Measurements from ENCODE around the gene EIF2S1.
A peak's percentile ranks its signal among the peaks of the same experiment; 100 is the strongest.
"Not testable (repeated sequence)": the region's sequence is repeated elsewhere in the genome, so short reads cannot be mapped to it uniquely, and the experiment has no call there.

The EIF2S1 gene

DNA sequence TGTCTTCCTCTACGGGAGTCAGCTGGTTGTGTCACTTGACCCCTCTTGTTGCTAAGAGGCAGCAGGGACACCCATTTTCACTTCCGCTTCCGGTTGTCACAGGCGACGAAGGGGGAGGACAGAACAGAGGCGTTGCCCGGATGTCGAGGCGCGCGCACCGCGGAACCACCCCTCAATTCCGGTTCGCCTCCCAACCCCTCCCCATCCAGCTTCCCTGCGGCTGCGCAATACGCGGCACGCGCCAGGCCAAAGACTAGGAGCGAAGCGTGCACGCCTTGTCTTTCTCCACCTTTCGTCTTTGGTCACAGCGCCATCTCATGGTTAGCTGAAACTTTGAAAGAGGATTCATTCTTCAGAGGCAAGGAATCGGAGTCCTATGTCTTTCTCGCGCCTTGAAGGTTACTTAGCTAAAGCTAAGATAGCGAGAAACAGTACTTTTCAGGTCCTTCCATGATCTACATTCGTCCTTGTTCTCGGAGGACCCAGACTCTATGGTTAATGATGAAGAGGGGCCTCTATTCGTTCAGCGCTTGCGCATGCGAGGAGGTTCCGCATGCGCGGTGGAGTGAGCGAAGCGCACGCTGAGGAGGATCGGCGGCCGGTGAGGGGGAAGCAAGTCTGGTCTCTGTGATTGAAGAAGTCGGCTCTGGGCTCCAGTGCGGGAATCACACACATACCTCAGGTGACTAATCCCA is at the start of gene EIF2S1, which contains the start of gene ATP6V1D:
TSS of gene EIF2S1 (plus strand) at position 554 of the 695 bp plus-strand sequence. CDS start 4,440 bp downstream, outside the sequence.
TSS of gene ATP6V1D (minus strand) at position 30 of the 695 bp plus-strand sequence. CDS start 106 bp downstream, outside the sequence.
- peak; percentile 61 for DNase-seq

DNA sequence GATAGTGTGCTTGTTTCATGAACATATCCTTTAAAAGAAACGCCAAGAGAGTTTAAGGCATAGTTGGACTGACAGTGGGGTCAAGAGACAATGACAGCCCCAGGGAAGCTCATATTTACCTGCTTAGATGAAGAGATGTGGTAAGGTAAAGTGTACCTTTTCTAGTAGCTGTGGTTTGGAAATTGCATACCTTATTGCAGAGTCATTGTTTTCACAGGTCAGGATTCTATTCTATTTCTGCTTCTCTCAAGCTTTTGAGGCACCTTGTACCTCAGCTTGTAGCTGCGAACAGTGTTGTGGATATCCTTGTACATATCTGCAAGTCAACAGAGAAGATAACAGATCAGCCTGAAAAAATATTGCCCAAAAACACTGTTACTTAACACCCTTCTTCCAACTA is 48.3 kb upstream of the EIF2S1 start:
- DNase-seq: no peak

DNA sequence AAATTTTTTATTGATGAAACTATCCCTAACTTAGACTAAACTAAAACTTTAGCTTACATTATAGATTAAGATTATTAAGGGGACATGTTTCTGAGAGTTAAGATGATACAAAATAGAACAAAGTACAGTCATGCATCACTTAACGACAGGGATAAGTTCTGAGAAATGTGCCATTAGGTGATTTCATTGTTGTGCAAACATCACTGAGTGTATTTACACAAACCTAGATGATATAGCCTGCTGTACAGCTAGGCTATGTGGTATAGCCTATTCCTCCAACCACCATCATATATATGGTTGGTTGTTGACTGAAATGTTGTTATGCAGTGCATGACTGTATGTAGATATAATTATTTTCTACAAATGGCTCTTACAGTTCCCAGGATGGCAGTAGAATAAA is 47.0 kb upstream of the EIF2S1 start:
- DNase-seq: no peak

DNA sequence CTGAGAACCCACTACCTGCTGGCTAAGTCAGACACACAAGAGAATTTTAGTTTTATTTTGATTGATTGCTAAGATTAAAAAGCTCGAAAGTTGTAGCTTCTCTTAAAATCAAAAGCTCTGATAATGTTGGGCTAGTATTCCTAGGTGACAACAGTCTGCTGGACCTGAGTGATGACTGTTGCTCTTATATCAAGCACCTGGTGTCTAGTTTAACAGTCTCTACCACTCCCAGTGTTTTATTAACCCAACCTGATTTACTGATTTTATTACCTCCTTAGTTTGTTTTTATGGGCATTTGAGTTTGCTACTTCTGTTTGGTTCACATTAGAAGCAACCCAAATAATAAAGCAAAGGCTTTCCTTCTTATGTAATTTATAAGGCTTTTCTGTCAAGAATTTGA is 42.3 kb upstream of the EIF2S1 start:
- no peak for DNase-seq

DNA sequence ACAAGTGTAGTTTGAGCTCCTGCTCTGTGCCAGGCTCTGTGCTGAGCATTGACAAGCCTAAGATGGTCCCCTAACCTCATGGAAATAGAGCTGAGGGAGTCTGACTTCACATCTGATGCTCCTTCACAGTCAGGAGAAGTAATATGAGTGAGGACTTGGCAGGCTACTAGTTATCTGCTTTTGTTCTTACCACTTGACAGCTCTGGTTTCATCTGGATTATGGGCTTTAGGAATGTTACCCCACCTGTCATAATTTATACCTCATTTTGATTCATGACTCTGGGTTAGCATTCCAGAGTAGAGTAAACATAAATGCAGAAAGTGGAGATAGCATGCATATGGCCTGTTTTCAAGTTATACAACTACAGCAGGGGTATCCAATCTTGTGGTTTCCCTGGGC is 41.0 kb upstream of the EIF2S1 start:
- peak; percentile 1 for DNase-seq

DNA sequence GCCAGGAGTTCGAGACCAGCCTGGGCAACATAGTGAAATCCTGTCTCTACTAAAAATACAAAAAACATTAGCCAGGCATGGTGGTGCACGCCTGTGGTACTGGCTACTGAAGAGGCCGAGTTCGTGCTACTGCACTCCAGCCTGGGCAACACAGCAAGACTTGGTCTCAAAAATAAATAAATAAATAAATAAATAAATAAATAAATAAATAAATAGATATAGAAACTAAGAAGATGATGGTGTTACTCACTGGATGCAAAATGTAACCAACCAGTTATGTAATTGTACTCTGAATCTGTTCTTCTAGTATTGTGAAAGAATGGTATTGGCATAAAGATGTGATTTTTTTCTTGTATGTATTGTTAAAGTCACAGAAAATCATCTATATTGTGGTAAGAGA is 30.5 kb upstream of the EIF2S1 start:
- DNase-seq: not testable (repeated sequence)

DNA sequence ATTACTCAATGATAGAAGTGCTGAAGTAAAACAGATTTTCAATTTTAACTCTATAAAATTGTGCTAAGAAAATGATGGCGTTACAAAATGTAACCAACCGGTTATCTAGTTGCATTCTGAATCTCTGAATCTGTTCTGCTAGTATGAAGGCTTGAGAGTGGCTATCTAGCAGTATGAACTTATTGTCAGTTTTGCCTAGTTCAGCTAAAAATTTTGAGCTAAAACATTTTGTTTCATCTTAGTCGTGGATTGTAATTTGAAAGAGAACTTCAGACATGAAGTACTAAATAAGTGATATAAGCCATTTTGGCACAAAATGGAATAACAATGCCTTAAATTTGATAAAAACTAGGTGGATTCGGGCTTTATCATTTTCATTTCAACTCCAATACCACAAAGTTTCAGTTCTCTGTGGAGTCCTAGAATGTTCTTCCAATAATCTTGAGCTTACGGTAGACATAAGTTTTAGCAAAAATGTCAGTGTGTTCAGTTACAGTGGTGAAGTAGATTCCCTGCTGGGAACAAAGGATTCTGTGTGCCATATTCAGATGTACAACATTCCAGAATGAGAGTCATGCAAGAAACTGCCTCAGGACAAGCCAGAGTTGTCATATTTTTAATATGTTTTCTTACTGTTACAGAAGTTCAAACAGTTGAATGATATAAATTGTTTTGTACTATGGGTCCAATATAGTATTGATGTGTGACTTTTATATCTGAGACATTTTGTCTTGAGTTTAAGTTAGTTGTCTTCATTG is 28.6 kb upstream of the EIF2S1 start:
- no peak for DNase-seq

DNA sequence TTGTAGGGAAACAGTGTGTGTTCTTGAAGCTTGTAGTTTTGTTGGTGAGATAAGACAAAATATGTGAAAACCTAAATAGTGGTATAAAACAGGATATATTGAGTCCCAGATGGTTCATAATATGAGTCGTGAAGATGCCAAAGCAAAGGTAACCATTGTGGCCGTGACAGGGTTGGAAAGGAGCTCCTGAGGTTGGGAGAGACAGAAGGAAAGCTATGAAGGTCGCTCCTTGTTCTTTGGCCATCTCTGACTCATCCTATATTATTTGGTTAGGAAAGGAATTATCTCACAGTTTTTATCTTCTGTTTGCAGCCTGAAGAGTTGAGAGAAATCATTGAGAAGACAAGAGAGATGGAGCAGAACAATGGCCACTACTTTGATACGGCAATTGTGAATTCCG is 27.7 kb upstream of the EIF2S1 start:
- DNase-seq: no peak

DNA sequence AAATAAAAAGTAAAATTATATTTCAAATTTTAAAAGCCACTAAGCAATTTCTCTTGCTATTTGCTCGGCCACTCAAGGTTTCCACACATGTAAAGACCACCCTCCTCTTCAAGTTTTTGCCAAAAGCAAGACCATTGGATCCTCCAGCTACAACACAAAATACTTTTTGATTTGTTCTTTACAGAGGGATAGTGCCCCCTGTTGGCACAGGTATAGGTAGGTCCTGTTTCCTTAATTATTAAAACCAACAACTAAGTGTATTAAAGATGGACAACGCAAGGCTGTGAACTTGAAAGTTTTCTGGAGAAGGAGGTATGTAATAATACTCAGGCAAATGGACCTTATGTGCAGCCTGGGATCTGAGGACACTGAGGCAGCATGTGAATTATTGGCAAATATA is 24.3 kb upstream of the EIF2S1 start:
- no peak for DNase-seq

DNA sequence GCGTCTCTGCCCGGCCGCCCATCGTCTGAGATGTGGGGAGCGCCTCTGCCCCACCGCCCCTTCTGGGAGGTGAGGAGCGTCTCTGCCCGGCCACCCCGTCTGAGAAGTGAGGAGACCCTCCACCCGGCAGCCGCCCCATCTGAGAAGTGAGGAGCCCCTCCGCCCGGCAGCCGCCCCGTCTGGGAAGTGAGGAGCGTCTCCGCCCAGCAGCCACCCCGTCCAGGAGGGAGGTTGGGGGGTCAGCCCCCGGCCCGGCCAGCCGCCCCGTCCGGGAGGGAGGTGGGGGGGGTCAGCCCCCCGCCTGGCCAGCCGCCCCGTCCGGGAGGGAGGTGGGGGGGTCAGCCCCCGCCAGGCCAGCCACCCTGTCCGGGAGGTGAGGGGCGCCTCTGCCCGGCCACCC is 18.9 kb upstream of the EIF2S1 start:
- DNase-seq: not testable (repeated sequence)

DNA sequence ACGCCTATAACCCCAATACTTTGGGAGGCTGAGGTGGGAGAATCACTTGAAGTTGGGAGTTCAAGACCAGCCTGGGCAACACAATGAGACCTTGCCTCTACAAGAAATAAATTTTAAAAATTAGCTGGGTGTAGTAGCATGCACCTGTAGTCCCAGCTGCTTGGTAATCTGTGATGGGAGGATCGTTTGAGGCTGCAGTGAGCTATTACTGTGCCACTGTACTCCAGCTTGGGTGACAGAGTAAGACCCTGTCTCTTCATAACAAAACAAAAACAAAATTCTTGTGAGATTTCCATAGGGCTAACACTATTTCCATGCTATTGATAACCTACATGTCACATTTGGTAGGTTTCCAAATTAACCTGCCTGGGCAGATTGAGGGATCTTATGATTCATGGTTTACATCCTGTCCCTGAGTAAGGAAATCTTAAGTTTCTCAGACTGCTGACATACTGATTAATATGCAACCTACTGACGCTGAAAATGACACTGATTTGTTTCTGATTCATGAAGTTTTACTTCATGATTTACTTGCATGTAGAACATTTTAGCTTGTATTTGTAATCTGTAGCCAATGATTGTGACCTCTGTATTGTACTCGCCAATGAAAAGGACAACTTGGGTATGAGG is 16.4 kb upstream of the EIF2S1 start:
- DNase-seq: no peak

DNA sequence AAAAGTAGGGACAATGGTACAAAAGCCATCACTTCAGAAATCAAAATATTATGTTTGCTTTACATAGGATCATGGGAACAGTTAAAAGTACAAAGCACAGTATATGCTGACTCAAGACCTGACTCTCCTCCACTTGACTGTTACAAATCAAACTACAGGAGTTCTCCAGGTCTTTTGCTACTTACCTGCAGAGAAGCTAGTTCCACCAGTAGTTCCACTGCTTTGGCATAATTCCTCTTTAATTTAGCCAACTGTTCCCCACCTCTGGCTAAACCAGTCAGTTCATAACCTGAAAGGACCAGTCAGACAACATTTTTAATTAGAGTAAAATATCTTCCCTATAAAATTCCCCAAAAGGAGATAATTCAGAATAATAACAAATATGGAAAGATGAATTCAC is 14.5 kb upstream of the EIF2S1 start:
- DNase-seq: no peak

DNA sequence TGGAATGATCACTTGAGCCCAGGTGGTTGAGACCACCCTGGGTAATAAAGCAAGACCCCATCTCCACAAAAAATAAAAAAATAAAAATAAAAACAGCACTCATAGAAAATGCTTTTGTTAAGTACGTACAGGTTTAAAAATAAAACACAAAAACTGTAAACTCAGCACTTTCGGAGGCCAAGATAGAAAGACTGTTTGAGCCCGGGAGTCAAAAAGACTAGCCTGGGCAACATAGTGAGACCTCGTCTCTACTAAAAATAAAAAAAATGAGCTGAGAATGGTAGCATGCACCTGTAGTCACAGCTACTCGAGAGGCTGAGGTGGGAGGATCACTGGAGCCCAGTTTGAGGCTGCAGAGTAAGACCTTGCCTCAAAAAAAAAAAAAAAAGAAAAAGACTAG is 8.1 kb upstream of the EIF2S1 start:
- no peak for DNase-seq

DNA sequence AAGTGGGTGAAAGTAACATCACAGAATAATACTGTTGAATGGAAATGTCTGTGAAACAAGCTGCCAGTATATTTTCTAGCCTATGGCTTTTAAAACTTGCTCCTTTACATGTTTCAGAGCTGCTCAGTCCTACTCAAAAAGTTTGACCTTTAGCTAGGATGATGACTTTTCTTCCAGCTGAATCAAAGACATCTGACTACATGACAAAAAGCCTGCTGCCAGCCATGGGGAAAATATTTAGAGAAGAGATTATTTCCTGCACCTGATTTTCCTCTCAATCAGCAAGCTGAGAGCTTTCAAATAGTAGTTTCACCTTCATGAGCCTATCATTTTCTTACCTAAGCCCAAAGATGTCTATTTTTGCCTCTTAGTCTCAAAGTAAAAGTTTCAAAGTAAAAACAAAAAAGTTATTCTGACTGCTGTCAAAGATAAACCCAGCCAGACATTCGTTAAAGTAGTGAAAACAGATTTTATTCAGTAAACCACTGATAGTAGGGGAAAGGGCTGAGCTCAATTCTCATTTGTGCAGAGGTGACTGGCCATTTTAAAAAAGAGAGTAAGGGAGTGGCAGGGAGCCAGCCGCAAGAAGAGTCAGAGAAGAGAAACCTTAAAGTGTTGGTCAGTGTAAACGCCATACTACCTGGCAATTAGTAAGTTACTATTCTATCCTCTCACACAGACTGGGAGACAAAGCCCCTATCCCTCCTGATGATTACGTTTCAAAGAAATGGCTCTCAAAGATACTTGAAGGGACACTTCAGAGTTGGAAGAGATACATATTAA is 2.8 kb upstream of the EIF2S1 start:
- DNase-seq: no peak

DNA sequence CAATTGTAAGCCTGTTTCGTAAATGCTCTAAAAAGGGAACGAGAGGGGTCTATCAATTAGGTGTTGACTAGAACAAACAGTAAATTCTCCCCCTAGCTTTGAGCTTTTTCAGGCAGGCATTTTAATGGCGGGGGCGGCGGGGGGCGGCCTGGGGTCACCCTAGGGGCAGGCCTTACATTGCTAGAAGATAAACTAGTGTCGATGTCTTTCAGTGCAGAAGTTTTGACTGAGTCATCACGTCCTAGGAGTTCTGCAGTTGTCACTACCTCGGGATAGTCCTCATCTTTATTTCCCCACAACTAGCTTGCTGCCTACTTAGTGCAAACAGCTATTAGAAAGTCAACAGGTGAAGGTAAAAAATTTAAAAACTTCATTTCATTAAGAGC is 2.2 kb upstream of the EIF2S1 start:
- no peak for DNase-seq

DNA sequence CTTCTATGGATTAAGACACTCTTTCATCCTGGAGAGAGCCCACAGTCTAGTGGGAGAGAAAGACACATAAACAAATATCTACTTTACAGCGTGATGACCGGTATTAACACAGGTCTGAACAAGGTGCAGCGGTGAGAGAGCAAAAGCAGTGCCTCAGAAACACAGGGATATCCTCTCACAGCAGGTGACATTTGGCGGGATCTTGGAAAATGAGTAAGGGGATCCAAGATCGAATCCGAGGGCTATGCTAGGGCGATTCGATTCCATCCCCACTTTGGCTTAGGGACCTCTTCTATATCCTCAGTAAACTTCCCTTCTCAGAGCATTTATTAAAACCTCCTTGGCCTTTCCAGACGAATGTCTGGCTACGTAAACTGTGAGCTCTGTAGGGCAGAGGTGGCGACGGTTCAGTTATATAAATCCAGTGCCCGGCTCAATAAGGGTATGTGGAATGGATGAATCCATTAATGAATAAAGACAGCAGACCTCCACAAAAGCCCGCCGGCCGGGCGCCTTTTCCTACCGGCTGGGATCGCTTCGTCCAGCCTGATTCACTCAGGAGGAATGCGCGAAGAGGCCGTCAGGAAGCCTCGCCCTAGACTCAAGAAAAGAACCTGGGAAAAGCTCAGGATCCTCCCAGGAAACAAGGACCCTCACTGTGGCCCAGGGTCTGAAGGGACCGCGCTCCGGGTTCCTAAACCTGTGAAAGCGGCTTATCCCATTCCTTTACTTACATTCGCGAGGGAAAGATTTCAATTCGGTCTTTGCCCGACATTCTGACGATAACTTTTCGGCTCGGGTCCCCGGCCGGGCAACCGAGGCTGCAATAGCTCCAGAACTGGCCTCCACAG is 979 bp upstream of the EIF2S1 start:
- DNase-seq: no peak

DNA sequence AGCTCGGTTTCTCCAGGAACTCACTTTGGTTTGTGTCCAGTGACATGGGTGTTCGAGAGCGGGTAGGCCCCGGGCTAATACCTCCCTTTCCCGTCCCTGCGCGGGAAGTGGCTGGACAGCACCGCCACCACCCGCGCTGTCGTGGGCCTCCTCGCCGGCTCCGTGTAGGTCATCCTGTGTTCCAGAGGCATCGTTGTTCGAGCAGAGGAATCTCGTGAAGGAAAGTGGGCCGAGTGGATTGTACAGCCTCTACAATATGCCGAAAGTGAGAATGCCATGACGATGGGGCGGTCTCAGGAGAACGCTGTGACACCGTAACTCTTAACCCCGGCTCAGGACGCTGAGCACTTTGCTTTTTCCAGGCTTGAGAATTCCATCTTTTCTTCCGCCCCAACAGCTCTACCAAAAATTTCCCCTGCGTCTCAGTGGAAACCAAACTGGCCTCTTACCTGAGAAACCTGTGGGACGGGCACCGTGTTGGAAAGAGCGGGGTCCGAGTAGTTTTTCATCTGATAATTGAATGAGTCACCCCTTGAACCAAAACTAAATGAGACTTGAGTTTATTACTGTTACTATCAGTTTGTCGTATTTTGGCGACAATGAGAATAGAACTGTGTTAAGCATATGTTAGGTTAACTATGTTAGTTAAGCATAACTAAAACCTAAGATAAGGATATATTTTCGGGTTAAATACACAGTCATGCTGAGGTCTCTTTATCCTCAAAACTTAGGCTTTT is 510 bp downstream of the EIF2S1 start:
- no peak for DNase-seq

DNA sequence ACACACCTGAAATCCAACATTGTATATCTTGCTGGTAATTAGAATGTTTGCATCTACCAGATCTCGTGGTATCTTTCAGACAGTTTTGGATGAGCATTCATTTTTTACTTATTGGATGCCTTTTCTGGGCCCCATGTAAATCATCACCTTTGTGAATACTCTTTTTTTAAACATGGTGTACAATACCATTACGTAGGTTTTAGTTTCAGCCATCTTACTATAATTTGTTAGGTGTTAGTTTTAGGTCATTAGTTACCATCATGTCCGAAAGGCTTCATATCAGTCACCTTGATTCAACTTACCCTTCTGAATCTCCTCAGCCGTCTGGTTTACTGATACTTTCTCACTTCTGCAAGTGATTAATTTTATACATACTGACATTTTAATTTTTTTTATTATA is 5.3 kb downstream of the EIF2S1 start:
- DNase-seq: no peak

DNA sequence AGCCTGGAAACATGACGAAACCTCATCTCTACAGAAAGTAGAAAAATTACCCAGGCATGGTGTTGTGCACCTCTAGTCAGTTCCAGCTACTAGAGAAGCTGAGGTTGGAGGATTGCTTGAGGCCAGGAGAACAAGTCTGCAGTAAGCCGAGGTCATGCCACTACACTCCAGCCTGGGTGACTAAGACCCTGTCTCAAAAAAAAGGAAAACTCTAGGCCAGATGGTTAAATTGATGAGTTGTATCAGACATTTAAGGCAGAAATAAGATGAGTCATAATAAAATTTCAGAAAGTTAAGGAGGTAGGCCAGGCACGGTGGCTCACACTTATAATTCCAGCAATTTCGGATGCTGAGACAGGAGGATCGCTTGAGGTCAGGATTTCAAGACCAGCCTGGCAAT is 10.7 kb downstream of the EIF2S1 start:
- no peak for DNase-seq

DNA sequence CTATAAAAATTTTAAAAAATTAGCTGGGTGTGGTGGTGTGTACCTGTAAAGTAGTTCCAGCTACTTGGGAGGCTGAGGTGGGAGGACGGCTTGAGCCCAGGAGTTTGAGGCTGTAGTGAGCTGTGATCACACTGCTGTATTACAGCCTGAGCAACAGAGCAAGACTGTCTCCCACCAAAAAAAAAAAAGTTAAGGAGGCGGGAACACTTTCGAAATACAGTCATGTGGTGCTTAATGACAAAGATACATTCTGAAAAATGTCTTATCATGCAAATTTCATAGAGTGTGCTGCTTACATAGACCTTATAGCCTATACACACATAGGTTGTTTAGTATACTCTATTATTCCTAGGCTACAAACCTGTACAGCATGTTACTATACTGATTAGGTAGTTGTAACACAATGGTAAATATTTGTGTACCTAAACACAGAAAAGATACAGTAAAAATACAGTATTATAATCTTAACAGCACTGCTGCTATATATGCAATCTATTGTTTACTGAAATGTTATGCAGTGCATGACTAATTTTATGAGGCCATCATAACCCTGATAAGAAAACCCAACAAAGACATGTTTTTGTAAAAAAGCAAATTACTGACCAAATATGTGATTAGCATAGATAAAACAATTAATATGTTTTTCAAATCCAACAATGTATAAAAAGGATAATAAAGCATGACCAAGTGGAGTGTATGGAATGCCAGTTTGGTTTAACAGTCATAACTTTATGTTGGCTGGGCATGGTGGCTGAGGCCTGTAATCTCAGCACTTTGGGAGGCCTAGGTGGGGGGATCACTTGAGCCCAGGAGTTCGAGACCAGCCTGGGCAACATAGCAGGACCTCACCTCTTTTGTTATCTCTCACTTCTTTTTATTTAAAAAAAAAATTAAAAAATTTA is 11.4 kb downstream of the EIF2S1 start:
- no peak for DNase-seq
